ENCODE results near the gene PTN. TPM values are rescaled to one million over a fixed set of nuclear protein-coding genes. Genes with fewer than 3 reads are reported as not detected.

The PTN gene
- 100 to 1,000 TPM in 1 of 3 donors, 10 to 100 TPM in 1, under 1 TPM in 1; 0.48 to 343 (median 51.1) TPM for total RNA-seq

GRCh38 chr7:137343281-137343841, at the start of gene PTN:
PTN (minus strand) TSS chr7:137343733; CDS start chr7:137254973, 88,760 bp downstream.
- Histone ChIP-seq H3K4me3 (peak within 1 kb of the TSS in 2 of 3 donors; percentile 50 to 67), H3K27me3 (no peaks in the 10 kb centered on the region), H3K36me3 (no peaks in the 10 kb centered on the region), H3K4me1 (peaks cover 0 to 4% of the 10 kb centered on the region in 2 donors), H3K27ac (peak within 1 kb of the TSS; percentile 68 to 89), H3K9me3 (no peaks in the 10 kb centered on the region)
- intact Hi-C loops (cut with DNase I; ENCODE audit: low total_unique reads): no loop called here
- TF ChIP-seq CTCF (IDR thresholded peaks at IDR 0.05): no peak
- TF ChIP-seq POLR2AphosphoS5 (IDR thresholded peaks at IDR 0.05): peak in 1 of 3 donors; percentile 59
- DNase-seq (ENCODE audit: low spot score in 2 of 2): peak in 1 of 2 donors; percentile 65

- intact Hi-C loops (cut with DNase I; ENCODE audit: low total_unique reads): no loop called here
- Histone ChIP-seq H3K4me1 (no peaks in the 10 kb centered on the region), H3K4me3 (no peak overlapping the region), H3K27me3 (no peaks in the 10 kb centered on the region), H3K9me3 (no peaks in the 10 kb centered on the region), H3K36me3 (no peaks in the 10 kb centered on the region), H3K27ac (no peak overlapping the region)
- no peak for TF ChIP-seq CTCF (IDR thresholded peaks at IDR 0.05)
- TF ChIP-seq POLR2AphosphoS5 (IDR thresholded peaks at IDR 0.05): no peak
- TF ChIP-seq POLR2A (IDR thresholded peaks at IDR 0.05): no peak
- DNase-seq (ENCODE audit: low spot score in 2 of 2): no peak
Observed at GRCh38 chr7:137390076-137390475, 46.5 kb upstream of the PTN start.

- Histone ChIP-seq H3K4me3 (no peak overlapping the region), H3K27ac (no peak overlapping the region), H3K9me3 (no peaks in the 10 kb centered on the region), H3K4me1 (no peaks in the 10 kb centered on the region), H3K36me3 (no peaks in the 10 kb centered on the region), H3K27me3 (no peaks in the 10 kb centered on the region)
- intact Hi-C loops (cut with DNase I; ENCODE audit: low total_unique reads): no loop called here
- no peak for TF ChIP-seq CTCF (IDR thresholded peaks at IDR 0.05)
- no peak for TF ChIP-seq POLR2A (IDR thresholded peaks at IDR 0.05)
- no peak for TF ChIP-seq POLR2AphosphoS5 (IDR thresholded peaks at IDR 0.05)
- no peak for DNase-seq (ENCODE audit: low spot score in 2 of 2)
Observed at GRCh38 chr7:137388916-137389315, 45.4 kb upstream of the PTN start.

GRCh38 chr7:137386966-137387365, 43.4 kb upstream of the PTN start:
- intact Hi-C loops (cut with DNase I; ENCODE audit: low total_unique reads): no loop called here
- no peaks in the 10 kb centered on the region for H3K36me3 ChIP-seq
- no peaks in the 10 kb centered on the region for H3K4me1 ChIP-seq
- DNase-seq (ENCODE audit: low spot score in 2 of 2): no peak
- H3K27me3 ChIP-seq: no peaks in the 10 kb centered on the region
- TF ChIP-seq POLR2A (IDR thresholded peaks at IDR 0.05) (no peak), POLR2AphosphoS5 (IDR thresholded peaks at IDR 0.05) (no peak), CTCF (IDR thresholded peaks at IDR 0.05) (no peak)
- no peaks in the 10 kb centered on the region for H3K9me3 ChIP-seq
- H3K27ac ChIP-seq: no peak overlapping the region
- H3K4me3 ChIP-seq: no peak overlapping the region

GRCh38 chr7:137381045-137381444, 37.5 kb upstream of the PTN start:
- Histone ChIP-seq H3K27me3 (no peaks in the 10 kb centered on the region), H3K27ac (no peak overlapping the region), H3K36me3 (no peaks in the 10 kb centered on the region), H3K4me1 (no peaks in the 10 kb centered on the region), H3K4me3 (no peak overlapping the region), H3K9me3 (peaks cover 8 to 10% of the 10 kb centered on the region in 2 donors)
- DNase-seq (ENCODE audit: low spot score in 2 of 2): no peak
- no peak for TF ChIP-seq POLR2AphosphoS5 (IDR thresholded peaks at IDR 0.05)
- TF ChIP-seq CTCF (IDR thresholded peaks at IDR 0.05): no peak
- TF ChIP-seq POLR2A (IDR thresholded peaks at IDR 0.05): no peak
- intact Hi-C loops (cut with DNase I; ENCODE audit: low total_unique reads): no loop called here

All from breast epithelium (tissue), 4 donors.